K562 (cell line): ENCODE measurements around the gene KAT5. TPM values are rescaled to one million over a fixed set of nuclear protein-coding genes. Genes with fewer than 3 reads are reported as not detected.

Source experiments
- CBX1 ChIP-seq: sonication (generic); IDR thresholded peaks from 2 replicates; pipeline ENCODE4 v1.6.1; 2016; ENCODE audit warnings: antibody characterized with exemption, low read depth, mild to moderate bottlenecking
- CREM ChIP-seq: IDR thresholded peaks from 2 replicates; pipeline ENCODE4 v1.6.1; 2014; ENCODE audit warnings: antibody characterized with exemption, low read depth
- ELF1 ChIP-seq: fragments of 200-800 bp; sonication (Bioruptor generic); IDR thresholded peaks from 2 replicates; pipeline ENCODE4 v1.6.1; 2016; ENCODE audit warnings: missing genetic modification characterization, missing compliant biosample characterization
- ELF4 ChIP-seq: fragments of 450-650 bp; formaldehyde crosslinking; IDR thresholded peaks from 2 replicates; pipeline ENCODE4 v1.4.0; 2022; ENCODE audit warnings: missing genetic modification characterization
- GATA2 ChIP-seq: sonication (generic); formaldehyde crosslinking; IDR thresholded peaks from 2 replicates; pipeline ENCODE4 v1.4.0; 2020; ENCODE audit warnings: mild to moderate bottlenecking, missing genetic modification reagents
- KAT7 ChIP-seq: sonication (generic); formaldehyde crosslinking; IDR thresholded peaks from 2 replicates; pipeline ENCODE4 v1.8.0; 2022; ENCODE audit warnings: missing genetic modification reagents, mild to moderate bottlenecking, borderline replicate concordance
- MAFK ChIP-seq: IDR thresholded peaks from 2 replicates; pipeline ENCODE4 v1.6.1; 2011; ENCODE audit warnings: low read length, improper control_type of control experiment
- NELFE ChIP-seq: IDR thresholded peaks from 2 replicates; pipeline ENCODE4 v1.6.1; 2011; ENCODE audit warnings: mild to moderate bottlenecking; ENCODE audit not compliant: insufficient read depth, insufficient read length
- NFIC ChIP-seq: fragments of 450-650 bp; IDR thresholded peaks from 2 replicates; pipeline ENCODE4 v1.6.1; 2017; ENCODE audit warnings: mild to moderate bottlenecking, inconsistent platforms
- NFIX ChIP-seq: fragments of 250-450 bp; sonication (Bioruptor Pico); IDR thresholded peaks from 2 replicates; pipeline ENCODE4 v1.4.0; 2020; ENCODE audit warnings: low read depth, mild to moderate bottlenecking, moderate library complexity
- NR4A1 ChIP-seq, 2 experiments: fragments of 250-450 bp in 1 of 2; fragments of 450-650 bp in 1 of 2; sonication (Bioruptor Pico) in 1 of 2; IDR thresholded peaks; 2 replicates each; pipeline versions ENCODE4 v1.4.0 to v1.6.1; 2016 to 2020; ENCODE audit warnings: mild to moderate bottlenecking in 2 of 2, missing compliant biosample characterization in 1 of 2, missing genetic modification characterization in 1 of 2, moderate library complexity in 1 of 2
- PHF8 ChIP-seq: fragments of 200-600 bp; sonication (generic); IDR thresholded peaks from 2 replicates; pipeline ENCODE4 v1.6.1; 2012; ENCODE audit warnings: mixed run types, mild to moderate bottlenecking, inconsistent platforms, low read length, moderate library complexity, borderline replicate concordance
- RUNX1 ChIP-seq: sonication (generic); IDR thresholded peaks from 2 replicates; pipeline ENCODE4 v1.6.1; 2016; ENCODE audit warnings: antibody characterized with exemption, low read depth
- SMAD1 ChIP-seq: fragments of 150-350 bp; IDR thresholded peaks from 2 replicates; pipeline ENCODE4 v1.6.1; 2014; ENCODE audit warnings: low read length, low read depth; ENCODE audit not compliant: partially characterized antibody
- SMARCE1 ChIP-seq: fragments of 450-650 bp; IDR thresholded peaks from 2 replicates; pipeline ENCODE4 v1.7.1; 2016; ENCODE audit warnings: mild to moderate bottlenecking
- ZFPM2 ChIP-seq: fragments of 250-450 bp; sonication (Bioruptor Pico); IDR thresholded peaks from 2 replicates; pipeline ENCODE4 v1.5.1; 2022; ENCODE audit warnings: mild to moderate bottlenecking
- ZKSCAN8 ChIP-seq: fragments of 200-800 bp; sonication (Bioruptor generic); IDR thresholded peaks from 2 replicates; pipeline ENCODE4 v1.6.1; 2016; ENCODE audit warnings: missing genetic modification characterization, missing compliant biosample characterization
- ZNF699 ChIP-seq: fragments of 250-450 bp; sonication (Bioruptor Pico); IDR thresholded peaks from 2 replicates; pipeline ENCODE4 v1.8.0; 2021; ENCODE audit warnings: mild to moderate bottlenecking, moderate library complexity; ENCODE audit not compliant: insufficient replicate concordance
- ZNF75A ChIP-seq: fragments of 450-650 bp; formaldehyde crosslinking; IDR thresholded peaks from 2 replicates; pipeline ENCODE4 v1.4.0; 2020; ENCODE audit warnings: mild to moderate bottlenecking
- ZSCAN29 ChIP-seq: fragments of 450-650 bp; IDR thresholded peaks from 2 replicates; pipeline ENCODE4 v1.6.1; 2017
- polyA plus RNA-seq, 8 experiments: library from polyadenylated mRNA; depleted of rRNA in 4 of 8; stranded (reverse) in 5 of 8; unstranded in 3 of 8; fragments of >200 nt; fragmentation: Nextera tagmentation in 2 of 8; fragmentation: Illumina TruSeq in 1 of 8; extraction: Ambion mirVana in 2 of 8; extraction: Trizol in 1 of 8; gene quantifications; 2 replicates each; pipeline versions ENCODE4 v1.2.1 to v1.2.3, GENCODE V29; 2011 to 2014; ENCODE audit warnings: inconsistent platforms in 1 of 8, missing spikeins in 1 of 8
- total RNA-seq, 7 experiments: library from RNA; depleted of rRNA in 6 of 7; stranded (reverse); fragments of >200 nt in 6 of 7; fragmentation: Illumina TruSeq in 2 of 7; extraction: Trizol in 2 of 7; gene quantifications; 2 replicates each; pipeline versions ENCODE4 v1.2.1 to v1.2.3, GENCODE V29; 2011 to 2021; ENCODE audit warnings: low replicate concordance in 1 of 7
- TF ChIP-seq, protein P1 (sequence below): sonication (generic); formaldehyde crosslinking; IDR thresholded peaks from 2 replicates; pipeline ENCODE4 v1.8.0; 2022; ENCODE audit warnings: mild to moderate bottlenecking, missing genetic modification reagents
- TF ChIP-seq, protein P2 (sequence below): fragments of 250-450 bp; sonication (Bioruptor Pico); IDR thresholded peaks from 2 replicates; pipeline ENCODE4 v1.4.0; 2020; ENCODE audit warnings: mild to moderate bottlenecking
- TF ChIP-seq, protein P3 (sequence below): fragments of 250-450 bp; sonication (Bioruptor Pico); IDR thresholded peaks from 2 replicates; pipeline ENCODE4 v1.8.0; 2021; ENCODE audit warnings: mild to moderate bottlenecking, moderate library complexity
- TF ChIP-seq, protein P4 (sequence below): IDR thresholded peaks from 2 replicates; pipeline ENCODE4 v1.6.1; 2011; ENCODE audit warnings: borderline replicate concordance, low read depth, mild to moderate bottlenecking, moderate library complexity, low read length; ENCODE audit not compliant: insufficient read depth, poor library complexity, severe bottlenecking

KAT5 gene
- total and polyA plus RNA-seq, 9 of the 15 experiments (the other 6 are each of a cell fraction or from before 2014, with no cell fraction given), result 3.6 to 76.8 (median 52.7) TPM

DNA sequence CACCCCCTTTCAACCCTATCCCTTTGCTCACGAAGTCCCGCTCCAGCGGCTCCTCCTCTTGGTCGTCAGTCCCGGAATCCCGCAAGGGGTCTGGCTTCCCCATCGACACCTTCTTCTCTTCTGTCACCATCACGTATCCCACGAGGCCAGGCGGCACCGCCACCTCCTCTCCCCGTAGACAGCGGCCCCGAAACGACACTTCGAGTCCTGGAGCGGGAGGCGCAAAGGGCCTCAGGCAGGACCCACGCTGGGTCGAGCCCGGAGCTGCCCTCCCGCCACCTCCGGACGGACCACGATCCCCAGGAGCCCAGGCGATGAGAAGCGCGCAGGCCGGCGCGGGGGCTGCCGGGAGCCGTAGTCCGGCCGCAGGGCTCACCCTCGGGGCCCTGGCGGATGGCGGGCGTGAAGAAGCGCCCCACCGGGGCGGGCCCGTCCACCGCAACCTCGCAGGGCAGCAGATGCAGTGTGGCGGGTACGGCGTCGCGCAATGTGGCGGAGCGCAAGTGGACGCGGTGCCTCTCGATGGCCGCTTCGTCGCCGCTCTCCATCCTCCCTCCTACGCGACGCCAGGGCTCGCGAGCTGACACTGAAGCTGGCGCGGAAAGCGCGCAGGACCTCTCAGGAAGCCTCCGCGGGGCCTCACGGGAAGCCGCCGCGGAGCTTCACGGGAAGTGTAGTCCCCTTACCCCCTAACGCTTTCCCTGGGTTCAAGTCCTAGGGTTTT is 8.3 kb downstream of the KAT5 start, which contains the start of gene RNASEH2C (continued):
- TF ChIP-seq, protein P1, sequence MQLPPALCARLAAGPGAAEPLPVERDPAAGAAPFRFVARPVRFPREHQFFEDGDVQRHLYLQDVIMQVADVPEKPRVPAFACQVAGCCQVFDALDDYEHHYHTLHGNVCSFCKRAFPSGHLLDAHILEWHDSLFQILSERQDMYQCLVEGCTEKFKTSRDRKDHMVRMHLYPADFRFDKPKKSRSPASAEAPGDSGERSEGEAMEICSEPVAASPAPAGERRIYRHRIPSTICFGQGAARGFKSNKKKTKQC, result no peak
- TF ChIP-seq SMARCE1, result no peak
- TF ChIP-seq, protein P2, sequence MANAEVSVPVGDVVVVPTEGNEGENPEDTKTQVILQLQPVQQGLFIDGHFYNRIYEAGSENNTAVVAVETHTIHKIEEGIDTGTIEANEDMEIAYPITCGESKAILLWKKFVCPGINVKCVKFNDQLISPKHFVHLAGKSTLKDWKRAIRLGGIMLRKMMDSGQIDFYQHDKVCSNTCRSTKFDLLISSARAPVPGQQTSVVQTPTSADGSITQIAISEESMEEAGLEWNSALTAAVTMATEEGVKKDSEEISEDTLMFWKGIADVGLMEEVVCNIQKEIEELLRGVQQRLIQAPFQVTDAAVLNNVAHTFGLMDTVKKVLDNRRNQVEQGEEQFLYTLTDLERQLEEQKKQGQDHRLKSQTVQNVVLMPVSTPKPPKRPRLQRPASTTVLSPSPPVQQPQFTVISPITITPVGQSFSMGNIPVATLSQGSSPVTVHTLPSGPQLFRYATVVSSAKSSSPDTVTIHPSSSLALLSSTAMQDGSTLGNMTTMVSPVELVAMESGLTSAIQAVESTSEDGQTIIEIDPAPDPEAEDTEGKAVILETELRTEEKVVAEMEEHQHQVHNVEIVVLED (CRISPR knock-in tag), result peak; percentile 59
- TF ChIP-seq NFIX (CRISPR knock-in tag), result no peak
- no peak for TF ChIP-seq ZKSCAN8 (CRISPR knock-in tag)
- no peak for TF ChIP-seq ZFPM2
- TF ChIP-seq NELFE, result no peak
- TF ChIP-seq PHF8, result peak; percentile 95; the same call in 1 of the 2 replicates
- no peak for TF ChIP-seq SMAD1
- no peak for TF ChIP-seq CBX1
- TF ChIP-seq ZSCAN29, result no peak
- 0 out of 2 replicates have a peak, but pooled peaks have one; percentile 46 for TF ChIP-seq KAT7 (CRISPR knock-in tag)
- TF ChIP-seq NFIC, result no peak; the same call in 1 of the 2 replicates
- no peak for TF ChIP-seq ZNF75A (CRISPR knock-in tag)
- no peak for TF ChIP-seq NR4A1 (CRISPR knock-in tag; IDR thresholded peaks at IDR 0.05)
- TF ChIP-seq NR4A1 (tag; IDR thresholded peaks at IDR 0.05), result peak; percentile 86
- TF ChIP-seq ELF4 (CRISPR knock-in tag), result 0 out of 2 replicates have a peak, but pooled peaks have one; percentile 6
- peak; percentile 80 for TF ChIP-seq ELF1 (tag)
- no peak for TF ChIP-seq RUNX1
- TF ChIP-seq, protein P3, sequence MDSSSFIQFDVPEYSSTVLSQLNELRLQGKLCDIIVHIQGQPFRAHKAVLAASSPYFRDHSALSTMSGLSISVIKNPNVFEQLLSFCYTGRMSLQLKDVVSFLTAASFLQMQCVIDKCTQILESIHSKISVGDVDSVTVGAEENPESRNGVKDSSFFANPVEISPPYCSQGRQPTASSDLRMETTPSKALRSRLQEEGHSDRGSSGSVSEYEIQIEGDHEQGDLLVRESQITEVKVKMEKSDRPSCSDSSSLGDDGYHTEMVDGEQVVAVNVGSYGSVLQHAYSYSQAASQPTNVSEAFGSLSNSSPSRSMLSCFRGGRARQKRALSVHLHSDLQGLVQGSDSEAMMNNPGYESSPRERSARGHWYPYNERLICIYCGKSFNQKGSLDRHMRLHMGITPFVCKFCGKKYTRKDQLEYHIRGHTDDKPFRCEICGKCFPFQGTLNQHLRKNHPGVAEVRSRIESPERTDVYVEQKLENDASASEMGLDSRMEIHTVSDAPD (CRISPR knock-in tag), result no peak
- no peak for TF ChIP-seq ZNF699 (CRISPR knock-in tag)
- TF ChIP-seq MAFK, result no peak
- TF ChIP-seq CREM, result peak; percentile 95
- TF ChIP-seq, protein P4, sequence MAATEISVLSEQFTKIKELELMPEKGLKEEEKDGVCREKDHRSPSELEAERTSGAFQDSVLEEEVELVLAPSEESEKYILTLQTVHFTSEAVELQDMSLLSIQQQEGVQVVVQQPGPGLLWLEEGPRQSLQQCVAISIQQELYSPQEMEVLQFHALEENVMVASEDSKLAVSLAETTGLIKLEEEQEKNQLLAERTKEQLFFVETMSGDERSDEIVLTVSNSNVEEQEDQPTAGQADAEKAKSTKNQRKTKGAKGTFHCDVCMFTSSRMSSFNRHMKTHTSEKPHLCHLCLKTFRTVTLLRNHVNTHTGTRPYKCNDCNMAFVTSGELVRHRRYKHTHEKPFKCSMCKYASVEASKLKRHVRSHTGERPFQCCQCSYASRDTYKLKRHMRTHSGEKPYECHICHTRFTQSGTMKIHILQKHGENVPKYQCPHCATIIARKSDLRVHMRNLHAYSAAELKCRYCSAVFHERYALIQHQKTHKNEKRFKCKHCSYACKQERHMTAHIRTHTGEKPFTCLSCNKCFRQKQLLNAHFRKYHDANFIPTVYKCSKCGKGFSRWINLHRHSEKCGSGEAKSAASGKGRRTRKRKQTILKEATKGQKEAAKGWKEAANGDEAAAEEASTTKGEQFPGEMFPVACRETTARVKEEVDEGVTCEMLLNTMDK, result no peak
- TF ChIP-seq GATA2 (CRISPR knock-in tag), result no peak
